GM13976 (cell line): ENCODE results near the gene ABR.
"Not testable (repeated sequence)": the region's sequence is repeated elsewhere in the genome, so short reads cannot be mapped to it uniquely, and the experiment has no call there.

ENCODE experiments used
- DNase-seq: peaks from one replicate; pipeline ENCODE4 v3.0.0; 2012; ENCODE audit warnings: low spot score
- CTCF ChIP-seq: IDR thresholded peaks from 2 replicates; pipeline ENCODE4 v1.5.1; 2012; ENCODE audit warnings: borderline replicate concordance, mild to moderate bottlenecking; ENCODE audit not compliant: insufficient read depth; ENCODE audit errors: extremely low read depth, missing control alignments, control extremely low read depth
- in situ Hi-C: fragments of 300-500 bp; cut with MboI; formaldehyde crosslinking; loops from one replicate; pipeline ENCODE4 v1.12.0; 2022; ENCODE audit warnings: low sequenced_read_pairs, mixed read lengths, inconsistent platforms; ENCODE audit not compliant: unreplicated experiment

Gene ABR

GRCh38 chr17:1108478-1108764 is 71.4 kb downstream of the ABR start:
- TF ChIP-seq CTCF: no peak
- no peak for DNase-seq
- in situ Hi-C loops: no loop called here

GRCh38 chr17:1107777-1108477 is 71.9 kb downstream of the ABR start:
- no peak for DNase-seq
- no peak for TF ChIP-seq CTCF
- in situ Hi-C loops: no loop called here

GRCh38 chr17:1107083-1107776 is 72.6 kb downstream of the ABR start:
- in situ Hi-C loops: no loop called here
- TF ChIP-seq CTCF: no peak
- no peak for DNase-seq

GRCh38 chr17:1104222-1104621 is 75.6 kb downstream of the ABR start:
- TF ChIP-seq CTCF: no peak
- DNase-seq: no peak
- in situ Hi-C loops: no loop called here

- DNase-seq: no peak
- no peak for TF ChIP-seq CTCF
- in situ Hi-C loops: no loop called here
Observed at GRCh38 chr17:1100382-1100781, 79.4 kb downstream of the ABR start.

- in situ Hi-C loops: no loop called here
Observed at GRCh38 chr17:1099242-1099641, 80.5 kb downstream of the ABR start.

GRCh38 chr17:1097972-1098744 is 81.6 kb downstream of the ABR start:
- in situ Hi-C loops, DNase-seq: not testable (repeated sequence)

More at GRCh38 chr17:1099242-1099641, 80.5 kb downstream of the ABR start:
- no peak for TF ChIP-seq CTCF
- DNase-seq: no peak
